Fibroblast of lung (primary cell): Measurements from ENCODE around the gene DIAPH3.

Source experiments
- CTCF ChIP-seq, 2 donors: IDR thresholded peaks in 1 of 2; conservative IDR thresholded peaks in 1 of 2; 1 replicate in 1 of 2; 2 replicates in 1 of 2; pipeline ENCODE4 v1.5.1; 2011 to 2012; ENCODE audit warnings: low read length in 2 of 2, control low read depth in 1 of 2, inconsistent platforms in 1 of 2, low read depth in 1 of 2, mild to moderate bottlenecking in 1 of 2
- EZH2 ChIP-seq: IDR thresholded peaks from 2 replicates; pipeline ENCODE4 v1.5.1; 2012; ENCODE audit warnings: low read length, control low read depth, mild to moderate bottlenecking; ENCODE audit errors: missing control alignments

- TF ChIP-seq CTCF (conservative IDR thresholded peaks at IDR 0.05 in 1 of 2, IDR thresholded peaks at IDR 0.05 in 1 of 2; ENCODE audit: low read depth in 1 of 2, low read length in 2 of 2), result no peak
- no peak for TF ChIP-seq EZH2
Measured at GRCh38 chr13:59978862-59979261, 184.9 kb downstream of the DIAPH3 start.
